ENCODE results near the gene EIF4G1. TPM values are rescaled to one million over a fixed set of nuclear protein-coding genes. Genes with fewer than 3 reads are reported as not detected.
A peak's percentile ranks its signal among the peaks of the same experiment; 100 is the strongest.
"Not testable (repeated sequence)": the region's sequence is repeated elsewhere in the genome, so short reads cannot be mapped to it uniquely, and the experiment has no call there.

The EIF4G1 gene
- total and polyA plus RNA-seq, 10 of the 15 experiments (the other 5 are each of a cell fraction or from before 2014, with no cell fraction given), result 5.7 to 462 (median 237) TPM

DNA sequence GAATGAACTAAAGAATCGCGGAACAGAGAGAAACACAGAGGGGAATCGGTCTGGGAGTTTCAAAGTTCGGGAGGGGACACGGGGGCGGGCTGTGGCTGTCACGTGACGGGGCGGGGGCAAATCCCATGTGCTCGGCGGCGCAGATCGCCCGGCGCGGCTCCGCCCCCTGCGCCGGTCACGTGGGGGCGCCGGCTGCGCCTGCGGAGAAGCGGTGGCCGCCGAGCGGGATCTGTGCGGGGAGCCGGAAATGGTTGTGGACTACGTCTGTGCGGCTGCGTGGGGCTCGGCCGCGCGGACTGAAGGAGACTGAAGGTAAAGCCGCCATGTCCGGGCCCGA lies at the start of gene EIF4G1 (continued):
- peak; percentile 79 to 95; a peak in 3 of 4 replicates for TF ChIP-seq BHLHE40 (IDR thresholded peaks at IDR 0.05; ENCODE audit: borderline replicate concordance in 1 of 2, low read depth in 2 of 2, low read length in 1 of 2)
- peak; percentile 32; the same call in 1 of the 2 replicates for TF ChIP-seq HCFC1 (IDR thresholded peaks at IDR 0.05; ENCODE audit: low read length)
- TF ChIP-seq CEBPB (IDR thresholded peaks at IDR 0.05; ENCODE audit: borderline replicate concordance in 1 of 2, low read depth in 2 of 2, low read length in 2 of 2), result no peak
- TF ChIP-seq, protein P1, sequence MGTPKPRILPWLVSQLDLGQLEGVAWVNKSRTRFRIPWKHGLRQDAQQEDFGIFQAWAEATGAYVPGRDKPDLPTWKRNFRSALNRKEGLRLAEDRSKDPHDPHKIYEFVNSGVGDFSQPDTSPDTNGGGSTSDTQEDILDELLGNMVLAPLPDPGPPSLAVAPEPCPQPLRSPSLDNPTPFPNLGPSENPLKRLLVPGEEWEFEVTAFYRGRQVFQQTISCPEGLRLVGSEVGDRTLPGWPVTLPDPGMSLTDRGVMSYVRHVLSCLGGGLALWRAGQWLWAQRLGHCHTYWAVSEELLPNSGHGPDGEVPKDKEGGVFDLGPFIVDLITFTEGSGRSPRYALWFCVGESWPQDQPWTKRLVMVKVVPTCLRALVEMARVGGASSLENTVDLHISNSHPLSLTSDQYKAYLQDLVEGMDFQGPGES (IDR thresholded peaks at IDR 0.05), result no peak
- TF ChIP-seq SMAD5 (IDR thresholded peaks at IDR 0.05; ENCODE audit: low read depth), result no peak
- TF ChIP-seq CHD2 (IDR thresholded peaks at IDR 0.05; ENCODE audit: borderline replicate concordance, low read depth, low read length), result no peak
- no peak for TF ChIP-seq ZNF207 (IDR thresholded peaks at IDR 0.05; ENCODE audit: borderline replicate concordance)
- TF ChIP-seq NFIC (IDR thresholded peaks at IDR 0.05; ENCODE audit: low read depth, low read length), result no peak
- no peak for TF ChIP-seq TCF3 (IDR thresholded peaks at IDR 0.05; ENCODE audit: borderline replicate concordance, insufficient read depth, low read depth, low read length)
- TF ChIP-seq MXI1 (IDR thresholded peaks at IDR 0.05; ENCODE audit: low read depth, low read length), result no peak
- TF ChIP-seq GATAD2B (conservative IDR thresholded peaks at IDR 0.05; ENCODE audit: low read depth), result no peak
- no peak for TF ChIP-seq KAT2A (conservative IDR thresholded peaks at IDR 0.05; ENCODE audit: control insufficient read depth, low read depth, low read length)
- TF ChIP-seq TCF7 (IDR thresholded peaks at IDR 0.05; ENCODE audit: borderline replicate concordance), result no peak

DNA sequence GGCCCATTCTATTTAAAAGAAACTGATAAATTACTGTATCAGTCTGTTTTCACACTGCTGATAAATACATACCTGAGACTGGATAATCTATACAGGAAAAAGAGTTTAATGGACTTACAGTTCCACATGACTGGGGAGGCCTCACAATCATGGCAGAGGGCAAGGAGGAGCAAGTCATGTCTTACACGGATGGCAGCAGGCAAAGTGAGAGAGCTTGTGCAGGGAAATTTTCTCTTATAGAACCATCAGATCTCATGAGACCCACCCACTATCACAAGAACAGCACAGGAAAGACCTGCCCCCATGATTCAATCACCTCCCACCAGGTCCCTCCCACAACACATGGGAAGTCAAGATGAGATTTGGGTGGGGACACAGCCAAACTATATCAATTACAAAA lies 47.2 kb upstream of the EIF4G1 start:
- POLR2A ChIA-PET; RAD21 ChIA-PET (ENCODE audit: unreplicated experiment); in situ Hi-C loops (cut with MboI); H2AFZ ChIP-seq (ENCODE audit: control insufficient read depth, low read depth, low read length); H3K9ac ChIP-seq (ENCODE audit: control insufficient read depth, insufficient read depth, low read length); ATAC-seq; H3K36me3 ChIP-seq (ENCODE audit: control insufficient read depth in 2 of 2, insufficient read depth in 2 of 2, low read length in 1 of 2); H3K27ac ChIP-seq (ENCODE audit: control insufficient read depth, insufficient read depth); SMC1A ChIA-PET (ENCODE audit: uncharacterized antibody, unreplicated experiment); FAIRE-seq; intact Hi-C loops (cut with micrococcal nuclease; ENCODE audit: unreplicated experiment); H4K20me1 ChIP-seq (ENCODE audit: control insufficient read depth, insufficient read depth); H3K27me3 ChIP-seq (replicated peaks in 1 of 2; ENCODE audit: control insufficient read depth in 2 of 2, insufficient read depth in 2 of 2, low read length in 1 of 2); H3K4me1 ChIP-seq (ENCODE audit: control insufficient read depth, insufficient read depth, low read length); BruUV-seq (replicated peaks); H3K79me2 ChIP-seq (ENCODE audit: control insufficient read depth, insufficient read depth, low read length); H3K9me3 ChIP-seq (replicated peaks; ENCODE audit: control insufficient read depth, insufficient read depth, low read length); H3K4me2 ChIP-seq (ENCODE audit: control insufficient read depth, insufficient read depth); H3K4me3 ChIP-seq; DNase-seq (ENCODE audit: low read depth, low spot score): not testable (repeated sequence)
- WGBS (ENCODE audit: insufficient coverage, insufficient replicate concordance, low lambda C conversion rate, missing lambda C conversion rate), result 92% methylated on average over 1 of the region's 1 CpG
- CTCF ChIA-PET, result interaction anchor here (3.3 kb wide), 1 partner anchor 17 kb away, joined by 15 read pairs; the partner anchor contains the start of gene EEF1AKMT4
